GM06990 (cell line): ENCODE data around the gene LARGE2.
"Not testable (repeated sequence)": the region's sequence is repeated elsewhere in the genome, so short reads cannot be mapped to it uniquely, and the experiment has no call there.

ENCODE experiments used
- DNase-seq: peaks from one replicate; pipeline ENCODE4 v3.0.0-alpha.2; 2011; ENCODE audit not compliant: insufficient read length; ENCODE audit errors: extremely low read depth
- H3K27me3 ChIP-seq: replicated peaks from 2 replicates; pipeline ENCODE4 v1.6.0; 2011; ENCODE audit warnings: low read length; ENCODE audit not compliant: control insufficient read depth, insufficient read depth
- H3K36me3 ChIP-seq: 2 replicates; pipeline ENCODE4 v1.5.1; 2011; ENCODE audit warnings: low read length; ENCODE audit not compliant: control insufficient read depth, insufficient read depth
- H3K4me3 ChIP-seq: replicated peaks from 2 replicates; pipeline ENCODE4 v1.5.1; 2011; ENCODE audit warnings: low read depth, mild to moderate bottlenecking, control low read depth, low read length
- CTCF ChIP-seq: IDR thresholded peaks from 2 replicates; pipeline ENCODE4 v1.5.1; 2011; ENCODE audit warnings: low read length, control low read depth, mild to moderate bottlenecking, inconsistent platforms; ENCODE audit not compliant: insufficient read depth, poor library complexity, severe bottlenecking

The LARGE2 gene

GRCh38 chr11:45902452-45903380 is 19.7 kb upstream of the LARGE2 start:
- Histone ChIP-seq H3K4me3 (no peak overlapping the region), H3K36me3 (no peaks in the 10 kb centered on the region), H3K27me3 (peaks cover 3% of the 10 kb centered on the region)
- DNase-seq: no peak
- TF ChIP-seq CTCF: no peak

GRCh38 chr11:45904309-45904915 is 18.0 kb upstream of the LARGE2 start:
- no peak for TF ChIP-seq CTCF
- peaks cover 4% of the 10 kb centered on the region for H3K36me3 ChIP-seq
- no peak overlapping the region for H3K4me3 ChIP-seq

GRCh38 chr11:45905095-45905494 is 17.4 kb upstream of the LARGE2 start:
- Histone ChIP-seq H3K36me3 (peaks cover 9% of the 10 kb centered on the region), H3K27me3 (peaks cover 3% of the 10 kb centered on the region), H3K4me3 (no peak overlapping the region)
- no peak for TF ChIP-seq CTCF
- no peak for DNase-seq

More at GRCh38 chr11:45904309-45904915, 18.0 kb upstream of the LARGE2 start:
- no peak for DNase-seq
- H3K27me3 ChIP-seq: peaks cover 3% of the 10 kb centered on the region

- peaks cover 14% of the 10 kb centered on the region for H3K36me3 ChIP-seq
- not testable (repeated sequence) for H3K27me3 ChIP-seq, H3K4me3 ChIP-seq, DNase-seq
These were observed 16.9 kb upstream of the LARGE2 start for GRCh38 chr11:45905576-45905975.

- no peak for TF ChIP-seq CTCF
- Histone ChIP-seq H3K4me3 (no peak overlapping the region), H3K27me3 (peaks cover 2% of the 10 kb centered on the region; the same call in 1 of the 2 replicates), H3K36me3 (peaks cover 19% of the 10 kb centered on the region)
- DNase-seq: no peak
These were observed 16.3 kb upstream of the LARGE2 start for GRCh38 chr11:45906096-45906682.
